HepG2 (cell line): ENCODE results near the gene UBE2M. TPM values are rescaled to one million over a fixed set of nuclear protein-coding genes. Genes with fewer than 3 reads are reported as not detected.
"Not testable (repeated sequence)": the region's sequence is repeated elsewhere in the genome, so short reads cannot be mapped to it uniquely, and the experiment has no call there.

Source experiments
- ATAC-seq: fragments of 200-7000 bp; cut with Tn5 transposase; 3 replicates; pipeline ENCODE4 v1.9.1; 2020; ENCODE audit warnings: mild to moderate bottlenecking, moderate library complexity
- BruUV-seq: library from RNA; stranded (reverse); fragments of 400-500 nt; replicated peaks from 2 replicates; lab custom pipeline; 2021; lab: Mats Ljungman, UMichigan
- CTCF ChIA-PET: fragments of 300-600 bp; formaldehyde crosslinking; extraction: SDS; loops from one replicate; lab custom pipeline; 2021; ENCODE audit warnings: low total read pairs, inconsistent platforms, low intra/inter-chr PET ratio; lab: Yijun Ruan, JAX
- POLR2A ChIA-PET: fragments of 350-600 bp; sonication (Branson Sonifier 250); formaldehyde crosslinking; loops from one replicate; lab custom pipeline; 2020; ENCODE audit warnings: antibody characterized with exemption, inconsistent platforms; lab: Yijun Ruan, JAX
- DNase-seq: peaks from one replicate; pipeline ENCODE4 v3.0.0-alpha.2; 2015; ENCODE audit warnings: low spot score
- FAIRE-seq: peaks from 3 replicates; lab custom pipeline; 2011; peaks lifted over from hg19 to GRCh38; lab: Jason Lieb, UNC
- H2AFZ ChIP-seq: one replicate; pipeline ENCODE4 v1.6.1; 2011; ENCODE audit warnings: low read length, inconsistent platforms
- H3K27ac ChIP-seq: fragments of 300-600 bp; 3 replicates; pipeline ENCODE4 v1.8.0; 2011; ENCODE audit warnings: mixed run types, mild to moderate bottlenecking, mixed read lengths, low read length, inconsistent platforms; ENCODE audit not compliant: insufficient read depth; ENCODE audit errors: extremely low read length
- H3K27me3 ChIP-seq, 2 experiments: fragments of 200-600 bp in 1 of 2; 2 replicates in 1 of 2; 3 replicates in 1 of 2; pipeline versions ENCODE4 v1.6.0 to v1.8.0; 2011; ENCODE audit warnings: low read length in 2 of 2, mild to moderate bottlenecking in 2 of 2, moderate library complexity in 2 of 2, inconsistent platforms in 1 of 2; ENCODE audit not compliant: insufficient read depth in 2 of 2, control insufficient read depth in 1 of 2
- H3K36me3 ChIP-seq, 2 experiments: fragments of 200-600 bp in 1 of 2; replicated peaks in 1 of 2; 2 replicates in 1 of 2; 3 replicates in 1 of 2; pipeline versions ENCODE4 v1.5.1 to v1.8.0; 2011; ENCODE audit warnings: low read length in 2 of 2, inconsistent platforms in 1 of 2; ENCODE audit not compliant: insufficient read depth in 2 of 2, control insufficient read depth in 1 of 2
- H3K4me1 ChIP-seq: 2 replicates; pipeline ENCODE4 v1.5.1; 2012; ENCODE audit warnings: low read length, inconsistent platforms; ENCODE audit not compliant: insufficient read depth
- H3K4me2 ChIP-seq: 2 replicates; pipeline ENCODE4 v1.6.0; 2011; ENCODE audit warnings: low read depth, low read length, inconsistent platforms
- H3K4me3 ChIP-seq, 3 experiments: fragments of 200-600 bp in 1 of 3; sonication (generic), shearing (Covaris generic) in 1 of 3; replicated peaks in 1 of 3; 2 replicates each; pipeline ENCODE4 v1.5.1; 2011 to 2016; ENCODE audit warnings: low read length in 3 of 3, inconsistent platforms in 2 of 3, low read depth in 2 of 3, mild to moderate bottlenecking in 2 of 3, control low read depth in 1 of 3, mixed read lengths in 1 of 3; ENCODE audit not compliant: insufficient read depth in 1 of 3
- H3K79me2 ChIP-seq: one replicate; pipeline ENCODE4 v1.6.1; 2011; ENCODE audit warnings: low read length, inconsistent platforms; ENCODE audit not compliant: insufficient read depth
- H3K9ac ChIP-seq: 2 replicates; pipeline ENCODE4 v1.6.0; 2011; ENCODE audit warnings: mild to moderate bottlenecking, low read depth, low read length, inconsistent platforms; ENCODE audit not compliant: insufficient read depth
- H3K9me3 ChIP-seq: 2 replicates; pipeline ENCODE4 v1.5.1; 2012; ENCODE audit warnings: mild to moderate bottlenecking, low read length
- H4K20me1 ChIP-seq: 2 replicates; pipeline ENCODE4 v1.6.0; 2011; ENCODE audit warnings: inconsistent platforms, mild to moderate bottlenecking, low read length, moderate library complexity; ENCODE audit not compliant: insufficient read depth
- TCF12 ChIP-seq, 2 experiments: fragments of 450-650 bp in 1 of 2; sonication (generic) in 1 of 2; formaldehyde crosslinking in 1 of 2; IDR thresholded peaks; 2 replicates each; pipeline versions ENCODE4 v1.6.1 to v1.8.0; 2017 to 2022; ENCODE audit warnings: antibody characterized with exemption in 1 of 2, mild to moderate bottlenecking in 1 of 2, missing genetic modification reagents in 1 of 2, moderate library complexity in 1 of 2
- ZNF18 ChIP-seq: sonication (generic); formaldehyde crosslinking; IDR thresholded peaks from 2 replicates; pipeline ENCODE4 v1.8.0; 2022; ENCODE audit warnings: mild to moderate bottlenecking, missing genetic modification reagents; ENCODE audit not compliant: insufficient replicate concordance
- ZSCAN22 ChIP-seq: sonication (generic); formaldehyde crosslinking; IDR thresholded peaks from 2 replicates; pipeline ENCODE4 v1.4.0; 2020; ENCODE audit warnings: mild to moderate bottlenecking, missing genetic modification reagents
- WGBS: methylation state at CpG from one replicate; pipeline ENCODE4 v1.1.6; 2017; ENCODE audit warnings: low lambda C conversion rate; 5-methylcytosine and 5-hydroxymethylcytosine counted together
- in situ Hi-C: cut with HindIII; loops from 2 replicates; pipeline ENCODE4 v1.10.0; 2017; ENCODE audit warnings: low pct_unique_long_range_greater_than_20kb; ENCODE audit not compliant: extremely low pct_ligation_motif_present
- intact Hi-C: fragments of 100-400 bp; cut with micrococcal nuclease; formaldehyde crosslinking; loops from one replicate; pipeline ENCODE4 v1.10.0; 2022; ENCODE audit not compliant: unreplicated experiment
- polyA plus RNA-seq, 8 experiments: library from polyadenylated mRNA; depleted of rRNA in 3 of 8; stranded (reverse) in 7 of 8; unstranded in 1 of 8; fragments of >200 nt; fragmentation: Illumina TruSeq in 4 of 8; extraction: Trizol in 4 of 8; gene quantifications; 2 replicates each; pipeline versions ENCODE4 v1.2.1 to v1.2.3, GENCODE V29; 2011 to 2016; ENCODE audit warnings: low read depth in 4 of 8, missing spikeins in 1 of 8, mixed read lengths in 1 of 8; ENCODE audit not compliant: insufficient read depth in 1 of 8
- total RNA-seq, 5 experiments: library from RNA; depleted of rRNA; stranded (reverse); fragments of >200 nt; fragmentation: Illumina TruSeq; extraction: Trizol; gene quantifications; 2 replicates each; pipeline ENCODE4 v1.2.3, GENCODE V29; 2016; ENCODE audit warnings: low read depth in 1 of 5

Gene UBE2M
- total and polyA plus RNA-seq, 2 of the 13 experiments (the other 11 are each of a cell fraction or from before 2014, with no cell fraction given): 36.2 to 50.3 TPM

- H3K4me3 ChIP-seq: peak overlapping the region in 2 of 3 experiments; percentile 64 to 96; a peak in 2 of 6 replicates
- H3K4me2 ChIP-seq: peak overlapping the region; percentile 74
- H3K27me3 ChIP-seq; BruUV-seq; intact Hi-C loops; H3K9ac ChIP-seq; H3K27ac ChIP-seq; FAIRE-seq; CTCF ChIA-PET; in situ Hi-C loops; H2AFZ ChIP-seq; DNase-seq; H3K9me3 ChIP-seq; ATAC-seq; TF ChIP-seq TCF12 (IDR thresholded peaks at IDR 0.05): not testable (repeated sequence)
- peaks cover 10 to 22% of the 10 kb centered on the region in 2 experiments for H3K36me3 ChIP-seq
- H4K20me1 ChIP-seq: peaks cover 29% of the 10 kb centered on the region
- TF ChIP-seq TCF12 (CRISPR knock-in tag; IDR thresholded peaks at IDR 0.05) (0 out of 2 replicates have a peak, but pooled peaks have one; percentile 12), ZNF18 (CRISPR knock-in tag) (peak; percentile 10), ZSCAN22 (CRISPR knock-in tag) (peak; percentile 90)
- peaks cover 27% of the 10 kb centered on the region for H3K4me1 ChIP-seq
- peaks cover 32% of the 10 kb centered on the region for H3K79me2 ChIP-seq
- POLR2A ChIA-PET: interaction anchor here (1.1 to 3.6 kb wide), 8 partner anchors 11 to 359 kb away, joined by 4 to 59 read pairs (median 18); partner anchors contain the start of genes CHMP2A, UBE2M, ZBTB45 and ZNF497
- 67% methylated on average over 17 of the region's 18 CpGs for WGBS
Measured at GRCh38 chr19:58542641-58543372, 15.6 kb downstream of the UBE2M start.

DNA sequence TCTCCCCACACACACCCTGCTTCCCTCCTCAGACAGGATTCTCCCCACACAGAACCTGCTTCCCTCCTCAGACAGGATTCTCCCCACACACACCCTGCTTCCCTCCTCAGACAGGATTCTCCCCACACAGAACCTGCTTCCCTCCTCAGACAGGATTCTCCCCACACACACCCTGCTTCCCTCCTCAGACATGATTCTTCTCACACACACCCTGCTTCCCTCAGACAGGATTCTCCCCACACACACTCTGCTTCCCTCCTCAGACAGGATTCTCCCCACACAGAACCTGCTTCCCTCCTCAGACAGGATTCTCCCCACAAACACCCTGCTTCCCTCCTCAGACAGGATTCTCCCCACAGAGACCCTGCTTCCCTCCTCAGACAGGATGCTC is 19.2 kb downstream of the UBE2M start:
- H3K27me3 ChIP-seq, DNase-seq, FAIRE-seq, H3K9me3 ChIP-seq, H3K9ac ChIP-seq, in situ Hi-C loops, H4K20me1 ChIP-seq, CTCF ChIA-PET, ATAC-seq, H3K36me3 ChIP-seq, H3K27ac ChIP-seq, BruUV-seq, intact Hi-C loops, H3K4me2 ChIP-seq, H3K4me3 ChIP-seq, H2AFZ ChIP-seq, H3K79me2 ChIP-seq: not testable (repeated sequence)
- POLR2A ChIA-PET: interaction anchor here (1.6 kb wide), 1 partner anchor 19 kb away, joined by 5 read pairs; the partner anchor contains the start of gene ZBTB45
- TF ChIP-seq ZSCAN22 (CRISPR knock-in tag): peak; percentile 94
- peaks cover 22% of the 10 kb centered on the region for H3K4me1 ChIP-seq
